GM18526 (cell line): ENCODE data around the gene OTOA.

Experiments
- POLR2A ChIP-seq: IDR thresholded peaks from 3 replicates; pipeline ENCODE4 v1.6.1; 2011; ENCODE audit not compliant: insufficient read length; ENCODE audit errors: extremely low read depth

Gene OTOA

GRCh38 chr16:21643785-21644184 lies 20.0 kb upstream of the OTOA start:
- TF ChIP-seq POLR2A, result no peak

GRCh38 chr16:21644674-21645073 lies 19.1 kb upstream of the OTOA start:
- TF ChIP-seq POLR2A, result no peak

- TF ChIP-seq POLR2A, result no peak
These were observed 18.5 kb upstream of the OTOA start for GRCh38 chr16:21645261-21645721.

- no peak for TF ChIP-seq POLR2A
These were observed 17.7 kb upstream of the OTOA start for GRCh38 chr16:21646091-21646490.

GRCh38 chr16:21646721-21647561 lies 16.8 kb upstream of the OTOA start:
- TF ChIP-seq POLR2A, result no peak

GRCh38 chr16:21647562-21648164 lies 16.1 kb upstream of the OTOA start:
- no peak for TF ChIP-seq POLR2A

- TF ChIP-seq POLR2A, result no peak
These were observed 13.2 kb upstream of the OTOA start for GRCh38 chr16:21650521-21650920.

- no peak for TF ChIP-seq POLR2A
These were observed 12.3 kb upstream of the OTOA start for GRCh38 chr16:21651515-21651914.

GRCh38 chr16:21652453-21652852 lies 11.3 kb upstream of the OTOA start, which contains the start of gene IGSF6:
TSS of gene IGSF6 (minus strand) at chr16:21652608. CDS start at chr16:21652598, 10 bp downstream.
- no peak for TF ChIP-seq POLR2A

- TF ChIP-seq POLR2A, result no peak
These were observed 10.2 kb upstream of the OTOA start for GRCh38 chr16:21653571-21653970.

- TF ChIP-seq POLR2A, result no peak
These were observed 9.3 kb upstream of the OTOA start for GRCh38 chr16:21654466-21654865.

- no peak for TF ChIP-seq POLR2A
These were observed 8.9 kb upstream of the OTOA start for GRCh38 chr16:21654881-21655280.

GRCh38 chr16:21656795-21657768 lies 6.7 kb upstream of the OTOA start:
- no peak for TF ChIP-seq POLR2A

- TF ChIP-seq POLR2A, result no peak
These were observed 4.6 kb upstream of the OTOA start for GRCh38 chr16:21659124-21659523.

- no peak for TF ChIP-seq POLR2A
These were observed 1.2 kb downstream of the OTOA start for GRCh38 chr16:21664801-21665492.
